ENCODE data around the gene DUSP3.
"Not testable (repeated sequence)": the region's sequence is repeated elsewhere in the genome, so short reads cannot be mapped to it uniquely, and the experiment has no call there.

DNA sequence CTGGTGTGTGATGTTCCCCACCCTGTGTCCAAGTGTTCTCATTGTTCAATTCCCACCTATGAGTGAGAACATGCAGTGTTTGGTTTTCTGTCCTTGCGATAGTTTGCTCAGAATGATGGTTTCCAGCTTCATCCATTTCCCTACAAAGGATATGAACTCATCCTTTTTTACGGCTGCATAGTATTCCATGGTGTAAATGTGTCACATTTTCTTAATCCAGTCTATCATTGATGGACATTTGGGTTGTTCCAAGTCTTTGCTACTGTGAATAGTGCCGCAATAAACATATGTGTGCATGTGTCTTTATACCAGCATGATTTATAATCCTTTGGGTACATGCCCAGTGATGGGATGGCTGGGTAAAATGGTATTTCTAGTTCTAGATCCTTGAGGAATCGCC lies 13.9 kb upstream of the DUSP3 start:
- TF ChIP-seq, protein P1, sequence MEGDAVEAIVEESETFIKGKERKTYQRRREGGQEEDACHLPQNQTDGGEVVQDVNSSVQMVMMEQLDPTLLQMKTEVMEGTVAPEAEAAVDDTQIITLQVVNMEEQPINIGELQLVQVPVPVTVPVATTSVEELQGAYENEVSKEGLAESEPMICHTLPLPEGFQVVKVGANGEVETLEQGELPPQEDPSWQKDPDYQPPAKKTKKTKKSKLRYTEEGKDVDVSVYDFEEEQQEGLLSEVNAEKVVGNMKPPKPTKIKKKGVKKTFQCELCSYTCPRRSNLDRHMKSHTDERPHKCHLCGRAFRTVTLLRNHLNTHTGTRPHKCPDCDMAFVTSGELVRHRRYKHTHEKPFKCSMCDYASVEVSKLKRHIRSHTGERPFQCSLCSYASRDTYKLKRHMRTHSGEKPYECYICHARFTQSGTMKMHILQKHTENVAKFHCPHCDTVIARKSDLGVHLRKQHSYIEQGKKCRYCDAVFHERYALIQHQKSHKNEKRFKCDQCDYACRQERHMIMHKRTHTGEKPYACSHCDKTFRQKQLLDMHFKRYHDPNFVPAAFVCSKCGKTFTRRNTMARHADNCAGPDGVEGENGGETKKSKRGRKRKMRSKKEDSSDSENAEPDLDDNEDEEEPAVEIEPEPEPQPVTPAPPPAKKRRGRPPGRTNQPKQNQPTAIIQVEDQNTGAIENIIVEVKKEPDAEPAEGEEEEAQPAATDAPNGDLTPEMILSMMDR (conservative IDR thresholded peaks at IDR 0.05; ENCODE audit: low read length), result not testable (repeated sequence)
- TF ChIP-seq EZH2phosphoT487 (IDR thresholded peaks at IDR 0.05; ENCODE audit: borderline replicate concordance, low read depth, low read length), result not testable (repeated sequence)
